ENCODE measurements around the gene OR10A6.

DNA sequence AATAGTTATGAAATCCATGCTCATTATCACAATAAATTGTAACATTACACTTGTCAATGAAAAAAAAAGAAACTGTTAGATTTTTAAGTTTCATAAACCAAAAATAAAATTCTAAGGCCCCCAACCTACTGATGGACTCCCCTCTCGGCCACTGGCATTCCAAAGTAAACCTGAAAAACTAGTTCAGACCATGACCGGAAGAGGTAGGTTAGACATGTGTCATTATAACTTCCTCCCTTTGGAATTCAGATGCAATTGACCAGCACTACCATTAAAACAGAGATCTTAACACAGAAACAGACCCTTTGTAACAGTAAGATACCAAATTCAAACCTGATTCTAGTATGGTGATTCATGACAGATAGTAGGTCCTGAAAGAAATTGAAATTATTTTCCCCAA lies 12.9 kb downstream of the OR10A6 start:
- TF ChIP-seq CTCF (IDR thresholded peaks at IDR 0.05) = no peak
- TF ChIP-seq EP300 (IDR thresholded peaks at IDR 0.05) = no peak

Data from tibial nerve (tissue), 4 donors.